Left ventricle myocardium inferior (tissue), 1 donor: Measurements from ENCODE around the gene LRRC15. TPM values are rescaled to one million over a fixed set of nuclear protein-coding genes. Genes with fewer than 3 reads are reported as not detected.

ENCODE experiments used
- DNase-seq: peaks from one replicate; pipeline ENCODE4 v3.0.0-alpha.2; 2020
- H3K27ac ChIP-seq: fragments of 200-600 bp; replicated peaks from 2 replicates; pipeline ENCODE4 v1.8.0; 2021
- H3K27me3 ChIP-seq: fragments of 200-600 bp; 2 replicates; pipeline ENCODE4 v1.8.0; 2021; ENCODE audit warnings: low read depth
- H3K36me3 ChIP-seq: fragments of 200-600 bp; 2 replicates; pipeline ENCODE4 v1.8.0; 2021
- H3K4me1 ChIP-seq: fragments of 200-600 bp; 2 replicates; pipeline ENCODE4 v1.8.0; 2021
- H3K4me3 ChIP-seq: fragments of 200-600 bp; 2 replicates; pipeline ENCODE4 v1.8.0; 2021; ENCODE audit warnings: mild to moderate bottlenecking, moderate library complexity
- H3K9me3 ChIP-seq: fragments of 200-600 bp; replicated peaks from 2 replicates; pipeline ENCODE4 v1.8.0; 2021
- intact Hi-C: fragments of 100-400 bp; cut with micrococcal nuclease; formaldehyde crosslinking; loops from one replicate; pipeline ENCODE4 v1.11.0; 2022
- total RNA-seq: library from RNA; stranded (reverse); fragmentation: NEBNext Ultra II Directional; extraction: Animal tissue kit (Norgen Biotek cat#: 25700); gene quantifications from one replicate; pipeline ENCODE4 v1.2.1, GENCODE V29; 2021
- TF ChIP-seq, protein P1 (sequence below): fragments of 200-600 bp; IDR thresholded peaks from 2 replicates; pipeline ENCODE4 v1.8.0; 2021; ENCODE audit warnings: antibody characterized with exemption, mild to moderate bottlenecking, borderline replicate concordance
- donor health status: DM: no; HTN: yes; CAD: no; lungs with severe emphysema.

Gene LRRC15
- total RNA-seq, 1 donor from 2014 or later = 0.14 TPM

GRCh38 chr3:194396859-194397756 is 27.6 kb upstream of the LRRC15 start:
- DNase-seq = no peak
- Histone ChIP-seq H3K36me3 (no peaks in the 10 kb centered on the region), H3K4me3 (peak overlapping the region; percentile 54), H3K27me3 (peaks cover 80% of the 10 kb centered on the region), H3K9me3 (no peaks in the 10 kb centered on the region), H3K4me1 (peaks cover 21% of the 10 kb centered on the region), H3K27ac (no peak overlapping the region)
- intact Hi-C loops = no loop called here
- TF ChIP-seq, protein P1, sequence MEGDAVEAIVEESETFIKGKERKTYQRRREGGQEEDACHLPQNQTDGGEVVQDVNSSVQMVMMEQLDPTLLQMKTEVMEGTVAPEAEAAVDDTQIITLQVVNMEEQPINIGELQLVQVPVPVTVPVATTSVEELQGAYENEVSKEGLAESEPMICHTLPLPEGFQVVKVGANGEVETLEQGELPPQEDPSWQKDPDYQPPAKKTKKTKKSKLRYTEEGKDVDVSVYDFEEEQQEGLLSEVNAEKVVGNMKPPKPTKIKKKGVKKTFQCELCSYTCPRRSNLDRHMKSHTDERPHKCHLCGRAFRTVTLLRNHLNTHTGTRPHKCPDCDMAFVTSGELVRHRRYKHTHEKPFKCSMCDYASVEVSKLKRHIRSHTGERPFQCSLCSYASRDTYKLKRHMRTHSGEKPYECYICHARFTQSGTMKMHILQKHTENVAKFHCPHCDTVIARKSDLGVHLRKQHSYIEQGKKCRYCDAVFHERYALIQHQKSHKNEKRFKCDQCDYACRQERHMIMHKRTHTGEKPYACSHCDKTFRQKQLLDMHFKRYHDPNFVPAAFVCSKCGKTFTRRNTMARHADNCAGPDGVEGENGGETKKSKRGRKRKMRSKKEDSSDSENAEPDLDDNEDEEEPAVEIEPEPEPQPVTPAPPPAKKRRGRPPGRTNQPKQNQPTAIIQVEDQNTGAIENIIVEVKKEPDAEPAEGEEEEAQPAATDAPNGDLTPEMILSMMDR = no peak

DNA sequence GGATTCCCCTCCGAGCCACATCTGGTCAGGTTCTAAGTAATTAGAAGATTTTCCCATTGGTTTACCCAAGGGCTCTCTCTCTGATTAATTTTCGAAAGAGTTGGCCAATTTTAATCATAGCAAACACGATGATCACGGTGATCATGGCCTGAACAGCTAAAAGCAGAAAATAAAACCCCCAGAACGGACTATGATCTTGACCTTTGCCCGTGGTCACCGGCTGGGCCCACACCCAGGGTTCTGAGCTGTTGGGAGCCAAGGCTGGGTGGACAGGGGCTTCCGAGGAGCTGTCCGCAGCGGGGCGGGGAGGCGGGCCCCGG is 27.0 kb upstream of the LRRC15 start:
- peaks cover 86% of the 10 kb centered on the region for H3K27me3 ChIP-seq

GRCh38 chr3:194395778-194396538 is 26.4 kb upstream of the LRRC15 start:
- Histone ChIP-seq H3K36me3 (no peaks in the 10 kb centered on the region), H3K9me3 (peaks cover 7% of the 10 kb centered on the region), H3K4me1 (peaks cover 21% of the 10 kb centered on the region), H3K27ac (no peak overlapping the region), H3K27me3 (peaks cover 90% of the 10 kb centered on the region), H3K4me3 (peak overlapping the region; percentile 54)
- intact Hi-C loops = no loop called here
- DNase-seq = peak; percentile 27
- TF ChIP-seq, protein P1 = no peak

More for the DNA sequence above, 27.0 kb upstream of the LRRC15 start:
- no peak for DNase-seq
- TF ChIP-seq, protein P1 = no peak
- no peak overlapping the region for H3K27ac ChIP-seq
- intact Hi-C loops = no loop called here
- no peaks in the 10 kb centered on the region for H3K36me3 ChIP-seq
- H3K4me1 ChIP-seq = peaks cover 21% of the 10 kb centered on the region
- H3K9me3 ChIP-seq = peaks cover 2% of the 10 kb centered on the region
- peak overlapping the region; percentile 54 for H3K4me3 ChIP-seq

- intact Hi-C loops = no loop called here
- TF ChIP-seq, protein P1 = no peak
- peaks cover 15% of the 10 kb centered on the region for H3K9me3 ChIP-seq
- DNase-seq = no peak
- H3K36me3 ChIP-seq = no peaks in the 10 kb centered on the region
- peaks cover 90% of the 10 kb centered on the region for H3K27me3 ChIP-seq
- no peak overlapping the region for H3K4me3 ChIP-seq
- peaks cover 21% of the 10 kb centered on the region for H3K4me1 ChIP-seq
- no peak overlapping the region for H3K27ac ChIP-seq
Observed at GRCh38 chr3:194395212-194395611, 25.7 kb upstream of the LRRC15 start.

GRCh38 chr3:194392576-194392975 is 23.0 kb upstream of the LRRC15 start:
- no peak overlapping the region for H3K27ac ChIP-seq
- peaks cover 68% of the 10 kb centered on the region for H3K27me3 ChIP-seq
- no peak for DNase-seq
- no peaks in the 10 kb centered on the region for H3K36me3 ChIP-seq
- H3K9me3 ChIP-seq = peaks cover 15% of the 10 kb centered on the region
- H3K4me1 ChIP-seq = peaks cover 10% of the 10 kb centered on the region
- TF ChIP-seq, protein P1 = no peak
- no peak overlapping the region for H3K4me3 ChIP-seq
- intact Hi-C loops = no loop called here
